Caki2 (cell line): ENCODE results near the gene CNNM4. TPM values are rescaled to one million over a fixed set of nuclear protein-coding genes. Genes with fewer than 3 reads are reported as not detected.

Experiments used
- DNase-seq: peaks from one replicate; pipeline ENCODE4 v3.0.0-alpha.2; 2015; ENCODE audit warnings: low read depth
- in situ Hi-C: cut with HindIII; loops from 2 replicates; pipeline ENCODE4 v1.10.0; 2016; ENCODE audit warnings: low sequenced_read_pairs, low pct_unique_long_range_greater_than_20kb, mixed read lengths
- total RNA-seq: library from RNA; depleted of rRNA; stranded (reverse); fragments of >200 nt; shearing (Covaris generic); gene quantifications from 2 replicates; pipeline ENCODE4 v1.2.3, GENCODE V29; 2014; ENCODE audit warnings: low replicate concordance; rRNA removed

Gene CNNM4
- 23.5 and 24.3 TPM in 2 replicates for total RNA-seq

GRCh38 chr2:96760036-96760985 is at the start of gene CNNM4:
Gene CNNM4 (plus strand): TSS chr2:96760902. CDS start chr2:96761000, 98 bp downstream.
- DNase-seq = peak; percentile 94

DNA sequence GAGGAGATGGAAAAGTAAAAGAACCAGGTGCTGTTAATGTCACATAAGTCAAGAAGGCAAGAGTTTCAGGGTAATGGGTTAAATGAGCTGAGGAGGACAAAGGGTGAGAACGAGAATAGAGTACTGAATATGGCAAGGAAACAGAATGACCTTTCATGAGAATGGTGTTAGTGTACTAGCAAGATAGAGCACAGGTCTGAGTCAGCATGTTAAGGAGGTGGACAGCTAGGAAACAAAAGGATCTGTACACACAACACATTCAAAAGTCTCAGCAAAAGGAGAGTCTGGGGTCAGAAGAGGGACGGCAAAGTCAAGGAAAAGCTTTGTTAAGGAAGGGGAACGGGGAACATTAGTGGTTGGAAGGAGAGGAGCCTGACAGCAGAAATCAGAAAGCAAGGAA is 49.7 kb upstream of the CNNM4 start:
- no peak for DNase-seq
- in situ Hi-C loops = no loop called here

More at GRCh38 chr2:96760036-96760985, at the start of gene CNNM4:
- in situ Hi-C loops = no loop called here

GRCh38 chr2:96715658-96716057 is 45.0 kb upstream of the CNNM4 start:
- DNase-seq = no peak
- in situ Hi-C loops = no loop called here

GRCh38 chr2:96716388-96716787 is 44.3 kb upstream of the CNNM4 start:
- in situ Hi-C loops = no loop called here

GRCh38 chr2:96726131-96726530 is 34.6 kb upstream of the CNNM4 start:
- DNase-seq = no peak
- in situ Hi-C loops = no loop called here

More at GRCh38 chr2:96716388-96716787, 44.3 kb upstream of the CNNM4 start:
- DNase-seq = no peak

DNA sequence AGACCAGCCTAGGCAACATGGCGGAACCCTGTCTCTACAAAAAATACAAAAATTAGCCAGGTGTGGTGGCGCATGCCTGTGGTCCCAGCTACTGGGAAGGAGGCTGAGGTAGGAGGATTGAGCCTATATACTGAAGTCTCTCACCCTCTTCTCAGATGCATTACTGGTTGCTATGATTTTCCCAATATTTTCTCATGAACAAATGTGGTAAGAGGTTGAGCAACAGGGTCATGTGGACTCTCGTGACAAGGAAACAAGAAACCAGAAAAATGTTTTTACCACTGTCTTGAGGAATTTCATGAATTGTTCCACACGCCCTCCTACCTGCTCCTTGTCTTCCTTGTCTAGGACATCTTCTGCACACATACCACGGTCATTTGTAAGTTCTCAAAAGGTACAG is 33.3 kb upstream of the CNNM4 start:
- no peak for DNase-seq
- in situ Hi-C loops = no loop called here

GRCh38 chr2:96729748-96730147 is 31.0 kb upstream of the CNNM4 start:
- DNase-seq = no peak
- in situ Hi-C loops = no loop called here

DNA sequence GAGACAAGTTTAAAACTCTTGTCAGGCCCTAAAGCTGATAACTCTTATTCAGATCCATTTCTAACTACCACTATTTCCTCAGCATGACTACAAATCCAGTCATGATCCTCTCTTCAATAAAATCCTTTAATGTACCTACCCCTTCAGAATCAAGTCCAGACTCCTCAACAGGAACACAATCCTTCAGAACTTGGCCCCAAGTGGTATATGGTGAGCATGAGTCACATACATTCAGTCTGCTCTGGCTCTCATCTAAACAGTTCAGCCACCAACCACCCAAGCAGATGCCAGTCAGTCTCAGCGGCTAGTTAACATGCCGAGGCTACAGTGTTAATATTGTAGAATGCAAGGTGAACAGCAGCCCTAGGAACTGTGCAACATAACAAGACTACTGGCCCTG is 30.5 kb upstream of the CNNM4 start:
- no peak for DNase-seq
- in situ Hi-C loops = no loop called here

DNA sequence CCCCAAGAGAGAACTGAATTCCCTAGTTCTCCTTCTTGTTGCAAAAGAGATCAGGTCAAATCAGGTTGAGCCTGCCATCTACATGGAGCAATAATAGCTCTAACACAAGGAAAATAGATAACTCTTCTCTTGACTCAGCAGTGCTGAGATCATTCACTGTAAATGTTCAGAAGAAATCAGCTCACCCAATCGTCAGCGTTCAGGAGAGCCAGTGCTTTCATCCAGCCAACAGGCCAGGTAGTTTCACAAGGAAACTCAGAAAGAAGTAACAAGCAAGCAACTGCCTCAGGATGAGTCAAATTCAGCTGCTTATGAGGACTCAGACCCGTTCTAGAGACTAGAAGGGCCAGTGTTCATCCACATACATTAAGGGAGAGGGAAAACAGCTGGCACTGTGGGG is 26.8 kb upstream of the CNNM4 start:
- in situ Hi-C loops = no loop called here
- no peak for DNase-seq

- no peak for DNase-seq
- in situ Hi-C loops = no loop called here
Measured at GRCh38 chr2:96734880-96735583, 25.7 kb upstream of the CNNM4 start.

GRCh38 chr2:96737251-96737650 is 23.5 kb upstream of the CNNM4 start:
- in situ Hi-C loops = no loop called here
- no peak for DNase-seq

- DNase-seq = no peak
- in situ Hi-C loops = no loop called here
Measured at GRCh38 chr2:96737831-96738230, 22.9 kb upstream of the CNNM4 start.

- in situ Hi-C loops = no loop called here
- peak; percentile 28 for DNase-seq
Measured at GRCh38 chr2:96739076-96739632, 21.5 kb upstream of the CNNM4 start.

DNA sequence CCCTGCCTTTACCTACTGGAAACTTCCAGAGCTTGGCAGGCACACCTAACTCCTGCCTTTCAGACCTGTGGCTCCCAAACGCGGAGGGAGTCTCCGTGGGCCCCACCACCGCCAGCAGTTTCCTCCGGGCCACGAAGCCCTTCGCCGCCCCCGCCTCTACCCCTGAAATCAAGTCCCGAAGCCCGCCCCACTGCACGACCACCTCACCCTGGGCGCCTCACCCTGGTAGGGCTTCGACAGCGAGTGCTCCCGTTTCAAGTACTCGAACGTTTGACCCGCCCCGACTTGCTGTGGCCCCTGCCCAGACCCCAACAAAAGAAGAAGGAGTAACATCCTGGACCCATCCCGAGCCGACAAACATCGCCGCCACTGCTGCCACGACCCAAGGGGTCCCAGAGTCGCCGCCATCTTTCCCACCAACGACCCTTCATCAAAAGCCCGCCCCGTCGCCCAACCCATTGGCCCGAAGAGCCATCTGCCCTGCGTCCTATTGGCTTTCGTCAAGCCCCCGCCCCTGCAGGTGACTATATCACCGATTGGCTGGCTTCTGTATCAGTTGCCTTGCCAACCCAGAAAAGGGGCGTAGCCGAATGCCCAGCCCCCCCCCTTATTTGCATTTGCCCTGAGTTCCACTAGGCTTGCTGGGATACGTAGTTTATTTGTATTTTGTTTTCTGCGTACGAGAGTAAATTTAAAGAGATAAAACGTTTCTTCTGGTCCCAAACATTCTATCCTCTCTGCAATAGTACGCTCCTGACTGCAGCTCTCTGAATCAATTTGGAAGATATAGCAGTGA is 20.9 kb upstream of the CNNM4 start, which contains the start of gene LMAN2L:
LMAN2L (minus strand) TSS at position 432 of the 796 bp plus-strand sequence; CDS start at position 408, 24 bp downstream.
- DNase-seq = peak; percentile 97
- in situ Hi-C loops = no loop called here

- DNase-seq = no peak
- in situ Hi-C loops = no loop called here
Measured at GRCh38 chr2:96747061-96747617, 13.6 kb upstream of the CNNM4 start.

DNA sequence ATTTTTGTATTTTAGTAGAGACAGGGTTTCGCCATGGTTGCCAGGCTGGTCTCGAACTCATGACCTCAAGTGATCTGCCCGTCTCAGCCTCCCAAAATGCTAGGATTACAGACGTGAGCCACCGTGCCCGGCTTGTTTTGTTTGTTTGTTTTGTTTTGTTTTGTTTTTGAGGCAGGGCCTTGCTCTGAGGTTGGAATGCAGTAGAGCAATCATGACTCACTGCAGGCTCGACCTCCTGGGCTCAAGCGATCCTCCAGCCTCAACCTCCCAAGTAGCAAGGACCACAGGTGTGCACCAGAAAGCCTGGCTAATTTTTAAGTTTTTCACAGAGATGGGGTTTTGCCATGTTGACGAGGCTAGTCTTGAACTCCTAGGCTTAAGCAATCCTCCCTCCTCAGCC is 8.9 kb upstream of the CNNM4 start:
- in situ Hi-C loops = no loop called here
- no peak for DNase-seq

DNA sequence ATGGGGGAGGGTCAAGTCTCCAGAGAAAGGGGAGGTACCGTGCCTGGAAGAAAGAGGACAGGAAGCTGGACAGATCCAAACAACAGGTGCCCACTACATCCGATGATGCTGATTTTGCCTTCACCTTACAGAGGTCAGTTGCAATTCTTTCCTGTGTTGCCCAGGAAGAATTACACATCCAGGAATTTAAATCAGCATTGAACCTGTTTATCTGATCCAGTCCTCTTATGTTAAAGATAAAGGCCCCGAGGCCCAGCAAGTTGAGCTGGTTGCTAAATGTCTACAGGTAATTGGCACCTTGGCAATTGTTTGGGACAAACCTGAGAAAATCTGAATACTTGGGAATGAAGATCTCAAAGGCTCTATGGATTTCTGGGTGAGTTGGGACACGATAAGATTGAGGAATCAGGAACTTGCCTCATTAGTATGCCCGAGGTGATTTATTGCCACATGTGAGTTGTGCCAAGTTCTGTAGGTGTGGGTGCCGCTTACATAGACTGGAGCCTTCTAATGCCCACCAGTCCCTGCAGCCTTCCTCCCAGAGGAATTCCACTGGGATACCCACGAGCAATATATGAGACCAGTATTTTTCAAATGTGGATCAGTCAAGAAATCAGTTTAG is 6.9 kb upstream of the CNNM4 start:
- no peak for DNase-seq
- in situ Hi-C loops = no loop called here
